HG03060 (cell line): ENCODE data around the gene B4GALT1.

ENCODE experiments used
- ATAC-seq: cut with Tn5 transposase; IDR thresholded peaks from one replicate; pipeline ENCODE4 v1.9.1; 2021; ENCODE audit warnings: low read depth, moderate number of reproducible peaks; ENCODE audit not compliant: unreplicated experiment

The B4GALT1 gene

GRCh38 chr9:33065157-33066076 lies 101.7 kb downstream of the B4GALT1 start:
- ATAC-seq = no peak
